Suprapubic skin (tissue), 4 donors: ENCODE results near the gene ITPKB. TPM values are rescaled to one million over a fixed set of nuclear protein-coding genes. Genes with fewer than 3 reads are reported as not detected.

Experiments used
- DNase-seq, 2 donors: peaks; one replicate each; pipeline ENCODE4 v3.0.0-alpha.2; 2019; ENCODE audit warnings: low spot score in 2 of 2
- H3K27ac ChIP-seq: fragments of 200-600 bp; sonication (generic); one replicate; pipeline ENCODE4 v1.5.1; 2019
- H3K27me3 ChIP-seq: fragments of 200-600 bp; sonication (generic); one replicate; pipeline ENCODE4 v1.5.1; 2019
- H3K36me3 ChIP-seq: fragments of 200-600 bp; sonication (generic); one replicate; pipeline ENCODE4 v1.5.1; 2019
- H3K4me1 ChIP-seq: fragments of 200-600 bp; sonication (generic); one replicate; pipeline ENCODE4 v1.5.1; 2019
- H3K4me3 ChIP-seq: fragments of 200-600 bp; sonication (generic); one replicate; pipeline ENCODE4 v1.5.1; 2019; ENCODE audit warnings: mild to moderate bottlenecking
- H3K9me3 ChIP-seq: fragments of 200-600 bp; sonication (generic); one replicate; pipeline ENCODE4 v1.5.1; 2019
- CTCF ChIP-seq, 2 donors: fragments of 200-600 bp in 1 of 2; fragments of 450-650 bp in 1 of 2; sonication (generic) in 1 of 2; IDR thresholded peaks; one replicate each; pipeline ENCODE4 v1.5.1; 2016 to 2019; ENCODE audit warnings: antibody characterized with exemption in 2 of 2, mild to moderate bottlenecking in 1 of 2, moderate library complexity in 1 of 2
- EP300 ChIP-seq: sonication (generic); formaldehyde crosslinking; IDR thresholded peaks from one replicate; pipeline ENCODE4 v1.6.1; 2017; ENCODE audit warnings: antibody characterized with exemption
- POLR2A ChIP-seq, 2 donors: fragments of 450-650 bp; IDR thresholded peaks; one replicate each; pipeline ENCODE4 v1.6.1; 2017; ENCODE audit warnings: antibody characterized with exemption in 2 of 2, mild to moderate bottlenecking in 2 of 2, moderate library complexity in 2 of 2
- POLR2AphosphoS5 ChIP-seq, 3 donors: sonication (generic); formaldehyde crosslinking; IDR thresholded peaks; one replicate each; pipeline ENCODE4 v1.6.1; 2017; ENCODE audit warnings: antibody characterized with exemption in 3 of 3
- WGBS: methylation state at CpG from one replicate; pipeline ENCODE4 v1.1.5; 2018; 5-methylcytosine and 5-hydroxymethylcytosine counted together
- total RNA-seq, 4 donors: library from RNA; depleted of rRNA; stranded (reverse); fragments of >200 nt; gene quantifications; one replicate each; pipeline ENCODE4 v1.1.0, GENCODE V29; 2016

The ITPKB gene
- total RNA-seq, 4 donors from 2014 or later, result 31.0 to 39.0 (median 35.3) TPM

GRCh38 chr1:226743259-226743658, 4.2 kb upstream of the ITPKB start:
- H3K27ac ChIP-seq, result no peak overlapping the region
- H3K36me3 ChIP-seq, result no peaks in the 10 kb centered on the region
- TF ChIP-seq POLR2AphosphoS5 (IDR thresholded peaks at IDR 0.05) (no peak), CTCF (IDR thresholded peaks at IDR 0.05) (no peak), POLR2A (IDR thresholded peaks at IDR 0.05) (no peak), EP300 (no peak)
- no peak overlapping the region for H3K4me3 ChIP-seq
- no peak for DNase-seq
- peaks cover 11% of the 10 kb centered on the region for H3K4me1 ChIP-seq
- H3K27me3 ChIP-seq, result no peaks in the 10 kb centered on the region
- no peaks in the 10 kb centered on the region for H3K9me3 ChIP-seq

- Histone ChIP-seq H3K27ac (no peak overlapping the region), H3K9me3 (no peaks in the 10 kb centered on the region), H3K4me3 (no peak overlapping the region), H3K4me1 (peaks cover 23% of the 10 kb centered on the region), H3K27me3 (no peaks in the 10 kb centered on the region), H3K36me3 (no peaks in the 10 kb centered on the region)
- TF ChIP-seq EP300 (no peak), POLR2AphosphoS5 (IDR thresholded peaks at IDR 0.05) (no peak), CTCF (IDR thresholded peaks at IDR 0.05) (no peak), POLR2A (IDR thresholded peaks at IDR 0.05) (no peak)
- WGBS, result 85% methylated on average over 3 of the region's 3 CpGs
- DNase-seq, result no peak
Observed at GRCh38 chr1:226741009-226741408, 1.9 kb upstream of the ITPKB start.

- H3K4me3 ChIP-seq, result peak overlapping the region; percentile 92
- peak overlapping the region; percentile 90 for H3K27ac ChIP-seq
Observed at GRCh38 chr1:226739696-226740065, 599 bp upstream of the ITPKB start.

GRCh38 chr1:226738421-226738994, 574 bp downstream of the ITPKB start:
- 0% methylated on average over 9 of the region's 52 CpGs for WGBS
- no peaks in the 10 kb centered on the region for H3K27me3 ChIP-seq
- H3K36me3 ChIP-seq, result peaks cover 5% of the 10 kb centered on the region
- DNase-seq, result no peak
- TF ChIP-seq EP300 (no peak), CTCF (IDR thresholded peaks at IDR 0.05) (no peak), POLR2AphosphoS5 (IDR thresholded peaks at IDR 0.05) (no peak), POLR2A (IDR thresholded peaks at IDR 0.05) (no peak)
- peaks cover 48% of the 10 kb centered on the region for H3K4me1 ChIP-seq
- H3K9me3 ChIP-seq, result no peaks in the 10 kb centered on the region
- H3K4me3 ChIP-seq, result peak overlapping the region; percentile 92
- peak overlapping the region; percentile 90 for H3K27ac ChIP-seq

More at GRCh38 chr1:226739696-226740065, 599 bp upstream of the ITPKB start:
- TF ChIP-seq POLR2A (IDR thresholded peaks at IDR 0.05) (no peak), CTCF (IDR thresholded peaks at IDR 0.05) (no peak), POLR2AphosphoS5 (IDR thresholded peaks at IDR 0.05) (no peak), EP300 (no peak)
- Histone ChIP-seq H3K36me3 (peaks cover 5% of the 10 kb centered on the region), H3K9me3 (no peaks in the 10 kb centered on the region), H3K27me3 (no peaks in the 10 kb centered on the region), H3K4me1 (peaks cover 36% of the 10 kb centered on the region)
- 64% methylated on average over 3 of the region's 3 CpGs for WGBS
- no peak for DNase-seq

- Histone ChIP-seq H3K9me3 (no peaks in the 10 kb centered on the region), H3K4me1 (peaks cover 54% of the 10 kb centered on the region)
- WGBS, result 0% methylated on average over 17 of the region's 49 CpGs
Observed at GRCh38 chr1:226737819-226738420, 1.2 kb downstream of the ITPKB start.

More at GRCh38 chr1:226737819-226738420, 1.2 kb downstream of the ITPKB start:
- DNase-seq, result peak; percentile 80 to 85
- TF ChIP-seq POLR2AphosphoS5 (IDR thresholded peaks at IDR 0.05) (no peak), EP300 (no peak), CTCF (IDR thresholded peaks at IDR 0.05) (no peak), POLR2A (IDR thresholded peaks at IDR 0.05) (no peak)
- H3K36me3 ChIP-seq, result peaks cover 5% of the 10 kb centered on the region
- peak overlapping the region; percentile 90 for H3K27ac ChIP-seq
- H3K4me3 ChIP-seq, result peak overlapping the region; percentile 92
- H3K27me3 ChIP-seq, result no peaks in the 10 kb centered on the region
